GM10847 (cell line): Measurements from ENCODE around the gene ADAMTS3.

ENCODE experiments used
- POLR2A ChIP-seq: IDR thresholded peaks from 2 replicates; pipeline ENCODE4 v1.6.1; 2011; ENCODE audit not compliant: insufficient read length; ENCODE audit errors: extremely low read depth

ADAMTS3 gene

GRCh38 chr4:72314869-72315268 lies 254.2 kb downstream of the ADAMTS3 start:
- TF ChIP-seq POLR2A = no peak

DNA sequence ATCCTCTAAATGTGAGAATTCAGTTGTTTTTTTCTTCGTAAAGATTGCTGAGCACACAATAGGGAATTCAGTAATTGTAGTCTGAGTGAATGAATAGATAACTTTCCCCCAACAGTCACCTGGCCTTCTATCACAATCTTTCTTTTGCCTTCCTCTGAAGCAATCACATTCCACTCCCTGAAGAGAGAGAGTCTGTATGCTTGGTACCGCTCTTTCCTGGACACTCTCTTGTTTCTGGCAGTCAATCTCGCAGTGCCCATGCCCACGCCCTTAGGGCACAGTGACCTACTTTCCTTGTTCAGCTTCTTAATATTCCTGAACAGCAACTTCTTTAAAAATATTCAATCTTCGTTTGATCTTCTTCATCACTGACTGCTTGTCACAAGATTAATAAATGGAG lies 255.9 kb downstream of the ADAMTS3 start:
- no peak for TF ChIP-seq POLR2A

DNA sequence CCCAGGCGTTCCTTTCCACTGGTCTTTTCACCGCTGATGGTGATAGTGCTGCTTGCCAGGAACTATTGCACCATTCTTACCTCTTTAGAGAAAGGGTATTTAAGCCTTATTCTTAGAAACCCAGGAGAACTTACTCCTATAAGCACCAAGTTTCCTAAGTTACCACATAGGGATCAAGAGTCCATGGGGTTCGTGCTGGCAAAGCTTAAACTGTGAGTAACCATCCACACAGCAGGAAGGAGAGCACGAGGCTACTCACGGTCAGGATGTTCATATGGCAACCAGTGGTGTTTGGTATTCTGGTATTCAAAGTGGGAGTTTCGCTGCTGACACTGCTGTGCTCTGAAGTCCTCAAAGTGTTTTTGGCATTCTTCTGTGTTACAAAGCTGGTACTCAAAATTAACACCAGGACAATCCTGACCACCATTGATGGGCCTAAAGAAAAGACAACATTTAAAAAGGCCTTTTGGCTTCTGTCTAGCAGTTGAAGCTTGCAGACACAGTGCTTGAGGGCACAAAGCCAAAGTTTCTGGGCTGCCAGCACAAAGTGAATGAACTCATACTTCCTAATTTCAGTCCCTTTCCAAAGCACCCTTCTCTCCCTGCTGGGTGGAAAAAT lies 256.9 kb downstream of the ADAMTS3 start:
- TF ChIP-seq POLR2A = no peak

GRCh38 chr4:72311291-72311690 lies 257.7 kb downstream of the ADAMTS3 start:
- no peak for TF ChIP-seq POLR2A

- TF ChIP-seq POLR2A = no peak
Measured at GRCh38 chr4:72305620-72306019, 263.4 kb downstream of the ADAMTS3 start.

DNA sequence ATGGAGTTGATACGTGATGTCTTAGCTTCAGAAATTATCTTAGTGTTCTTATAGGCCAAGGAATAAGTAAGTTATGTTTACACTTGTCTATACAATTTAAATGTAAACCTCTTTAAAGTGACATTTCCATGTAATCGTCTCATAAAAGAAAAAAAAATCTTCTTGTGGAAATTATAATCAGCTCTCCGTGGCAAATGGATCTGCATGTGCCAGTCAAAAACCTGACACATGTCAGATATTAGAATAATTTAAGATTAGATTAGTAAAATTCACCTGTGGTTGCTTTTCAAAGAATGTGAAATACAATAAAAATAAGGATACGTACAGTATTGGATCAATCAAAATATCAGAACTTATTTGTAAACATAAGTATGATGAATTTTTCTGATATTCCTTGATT lies 263.9 kb downstream of the ADAMTS3 start:
- no peak for TF ChIP-seq POLR2A

GRCh38 chr4:72302981-72303704 lies 265.9 kb downstream of the ADAMTS3 start:
- TF ChIP-seq POLR2A = no peak

DNA sequence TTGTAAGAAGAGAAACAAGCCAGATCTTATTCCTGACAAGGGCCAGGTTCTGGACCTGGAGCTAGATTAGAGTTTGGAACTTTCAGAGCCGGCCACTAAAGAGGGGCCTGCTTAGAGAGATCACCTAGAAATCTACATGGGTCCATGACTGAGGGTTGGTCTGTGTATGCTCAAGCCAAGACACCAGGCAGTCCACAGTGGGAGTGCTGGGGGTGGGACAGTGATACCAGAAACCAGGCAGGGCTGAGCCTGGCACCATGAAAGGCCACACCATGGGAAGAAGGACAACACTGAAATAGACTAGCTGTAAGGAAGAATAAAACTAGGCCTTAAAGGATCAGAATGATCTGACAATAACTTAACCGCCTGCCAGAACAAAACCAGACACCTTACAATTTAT lies 267.3 kb downstream of the ADAMTS3 start:
- TF ChIP-seq POLR2A = no peak

DNA sequence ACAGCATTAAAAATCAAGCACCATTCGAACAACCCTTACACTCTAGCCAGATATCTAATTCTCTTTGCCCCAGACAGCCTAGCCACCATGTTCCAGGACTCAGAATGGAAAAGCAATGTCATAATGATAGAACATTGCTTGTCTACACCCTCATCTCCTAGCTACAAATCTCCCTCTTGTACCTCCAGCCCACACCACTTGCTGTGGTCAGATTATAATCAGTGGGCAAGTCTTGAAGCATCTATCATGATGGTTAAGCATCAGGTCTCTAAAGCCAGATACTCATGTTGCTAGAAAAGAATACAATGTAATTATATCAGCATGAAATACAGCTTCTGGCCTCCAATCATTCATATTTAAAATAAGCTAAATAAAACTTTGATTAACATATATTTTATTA lies 268.9 kb downstream of the ADAMTS3 start:
- TF ChIP-seq POLR2A = no peak

DNA sequence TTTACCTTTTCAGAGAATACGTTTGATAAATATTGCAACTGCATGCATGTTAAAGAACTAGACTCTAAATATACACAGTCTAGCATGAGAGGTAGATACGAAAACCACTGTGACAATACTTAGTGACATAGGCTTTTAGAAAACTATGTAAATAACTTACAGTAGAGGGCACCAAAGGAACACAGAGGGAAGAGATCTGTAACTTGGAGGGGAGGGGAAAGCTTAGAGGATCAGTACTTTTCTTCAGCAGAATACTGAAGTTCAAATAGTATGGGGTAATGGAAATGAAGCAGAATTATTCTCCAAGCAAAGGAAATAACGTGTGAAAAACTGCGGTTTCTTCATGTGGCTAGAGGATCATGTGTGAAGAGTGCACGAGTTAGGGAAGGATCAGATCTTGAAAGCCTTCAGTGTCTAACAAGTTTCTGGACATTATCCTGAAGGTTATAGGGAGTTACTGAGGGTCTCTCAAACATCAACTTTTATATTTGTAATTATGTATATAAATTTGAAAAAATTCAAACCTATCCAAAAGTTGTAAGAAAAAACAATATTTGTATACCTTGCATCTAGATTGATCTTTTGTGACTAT lies 273.0 kb downstream of the ADAMTS3 start:
- TF ChIP-seq POLR2A = no peak

DNA sequence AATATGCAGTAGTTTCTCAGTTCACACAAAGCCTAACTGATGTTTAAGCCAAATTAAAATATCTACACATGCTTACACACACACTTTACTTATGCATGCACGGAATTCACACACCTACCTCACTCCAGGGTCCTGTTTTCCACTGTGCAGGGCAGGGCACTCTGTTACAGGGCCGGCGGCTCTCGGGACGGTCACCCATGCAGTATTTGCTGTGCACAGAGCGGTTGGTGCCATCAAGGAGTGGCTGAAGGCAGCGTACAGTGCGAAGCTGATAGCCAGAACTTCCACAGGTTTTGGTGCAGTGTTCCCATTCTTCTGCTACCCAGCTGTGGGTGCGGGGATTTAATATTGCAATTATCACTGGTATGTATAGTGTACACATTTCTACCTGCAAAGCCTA lies 278.3 kb downstream of the ADAMTS3 start:
- TF ChIP-seq POLR2A = no peak

DNA sequence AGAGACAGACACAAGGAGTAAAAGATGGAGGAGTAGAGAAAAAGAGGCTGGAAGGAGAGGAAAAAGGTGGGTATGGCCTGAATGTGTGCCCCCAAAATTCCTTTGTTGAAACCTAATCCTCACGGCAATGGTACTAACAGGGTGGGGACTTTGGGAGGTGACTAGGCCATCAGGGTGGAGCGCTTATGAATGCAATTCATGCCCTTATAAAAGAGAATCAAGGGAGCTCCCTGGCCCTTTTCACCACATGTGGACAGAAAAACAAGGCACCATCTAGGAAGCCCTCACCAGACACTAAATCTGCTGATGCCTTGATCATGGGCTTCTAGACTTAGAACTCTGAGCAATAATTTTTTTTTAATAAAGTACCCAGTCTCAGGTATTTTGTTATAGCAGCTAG lies 282.1 kb downstream of the ADAMTS3 start:
- no peak for TF ChIP-seq POLR2A

- TF ChIP-seq POLR2A = no peak
Measured at GRCh38 chr4:72286185-72286584, 282.8 kb downstream of the ADAMTS3 start.

GRCh38 chr4:72283357-72283756 lies 285.7 kb downstream of the ADAMTS3 start:
- no peak for TF ChIP-seq POLR2A

GRCh38 chr4:72280252-72280651 lies 288.8 kb downstream of the ADAMTS3 start:
- no peak for TF ChIP-seq POLR2A

DNA sequence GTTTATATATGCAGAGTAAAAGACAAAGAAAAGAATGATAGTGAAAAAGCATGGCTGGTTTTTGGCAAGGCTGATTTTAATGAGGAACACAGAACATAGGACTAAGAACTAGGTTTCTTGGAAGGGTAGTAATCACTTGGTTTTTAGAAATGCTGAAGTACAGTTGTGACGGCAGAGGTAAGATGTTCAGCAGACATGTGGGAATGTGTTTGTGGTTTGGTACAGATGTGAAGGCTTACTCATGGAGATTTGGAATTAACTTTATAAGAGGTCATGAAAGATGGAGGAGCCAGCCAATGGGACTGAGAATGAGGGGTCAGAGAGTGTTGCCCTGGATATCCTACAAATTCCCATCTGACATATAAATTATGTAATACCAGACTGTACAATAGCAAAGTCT lies 293.6 kb downstream of the ADAMTS3 start:
- no peak for TF ChIP-seq POLR2A

DNA sequence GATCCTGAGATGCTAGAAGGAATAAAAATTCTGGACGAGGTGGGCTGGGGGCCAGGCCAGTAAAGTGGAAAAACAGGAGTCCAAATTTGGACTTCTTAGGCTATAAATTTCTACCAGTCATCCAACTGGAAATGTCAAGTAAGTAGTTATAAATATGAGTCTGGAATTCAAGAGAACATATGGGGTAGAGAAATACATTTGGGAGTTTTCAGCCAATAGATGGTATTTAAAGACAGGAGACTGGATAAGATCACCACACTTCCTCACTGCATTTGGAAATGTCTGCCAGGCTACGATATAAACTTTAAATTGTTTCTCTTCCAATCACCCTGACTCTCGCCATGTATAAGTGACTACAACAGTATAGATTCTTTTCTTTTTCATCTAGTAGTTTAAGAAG lies 294.8 kb downstream of the ADAMTS3 start:
- no peak for TF ChIP-seq POLR2A

- no peak for TF ChIP-seq POLR2A
Measured at GRCh38 chr4:72255269-72255668, 313.8 kb downstream of the ADAMTS3 start.
